K562 (cell line): ENCODE data around the gene SFXN5. TPM values are rescaled to one million over a fixed set of nuclear protein-coding genes. Genes with fewer than 3 reads are reported as not detected.

Source experiments
- BDP1 ChIP-seq: IDR thresholded peaks from 3 replicates; pipeline ENCODE4 v1.6.1; 2011; ENCODE audit not compliant: insufficient read length, insufficient read depth
- CBX3 ChIP-seq, 2 experiments: IDR thresholded peaks; 1 replicate in 1 of 2; 2 replicates in 1 of 2; pipeline ENCODE4 v1.6.1; 2012; ENCODE audit warnings: inconsistent platforms in 2 of 2, low read length in 2 of 2, borderline replicate concordance in 1 of 2, control low read depth in 1 of 2
- ILF3 ChIP-seq: fragments of 450-650 bp; IDR thresholded peaks from 2 replicates; pipeline ENCODE4 v1.6.1; 2018; ENCODE audit warnings: antibody characterized with exemption, mild to moderate bottlenecking, moderate library complexity, borderline replicate concordance
- MAZ ChIP-seq, 2 experiments: fragments of 450-650 bp in 1 of 2; sonication (generic) in 1 of 2; formaldehyde crosslinking; IDR thresholded peaks in 1 of 2; conservative IDR thresholded peaks in 1 of 2; 2 replicates each; pipeline versions ENCODE4 v1.4.0 to v1.5.0; 2020; ENCODE audit warnings: mild to moderate bottlenecking in 1 of 2, missing genetic modification reagents in 1 of 2
- NEUROD1 ChIP-seq: fragments of 150-350 bp; IDR thresholded peaks from 2 replicates; pipeline ENCODE4 v1.6.1; 2014; ENCODE audit warnings: borderline replicate concordance, low read length, low read depth; ENCODE audit not compliant: partially characterized antibody
- NFE2L1 ChIP-seq: fragments of 450-650 bp; IDR thresholded peaks from 2 replicates; pipeline ENCODE4 v1.6.1; 2016; ENCODE audit warnings: missing genetic modification characterization, low read depth, mild to moderate bottlenecking, missing compliant biosample characterization, moderate library complexity, borderline replicate concordance
- NR3C1 ChIP-seq: sonication (generic); formaldehyde crosslinking; IDR thresholded peaks from 2 replicates; pipeline ENCODE4 v1.8.1; 2022; ENCODE audit warnings: missing genetic modification reagents
- PCBP2 ChIP-seq: fragments of 200-400 bp; formaldehyde crosslinking; IDR thresholded peaks from 2 replicates; pipeline ENCODE4 v1.6.1; 2018; ENCODE audit warnings: low read length, low read depth, mild to moderate bottlenecking, moderate library complexity; ENCODE audit not compliant: poor library complexity, severe bottlenecking
- PML ChIP-seq: IDR thresholded peaks from 2 replicates; pipeline ENCODE4 v1.6.1; 2012; ENCODE audit warnings: low read length, inconsistent platforms
- PURB ChIP-seq: sonication (generic); formaldehyde crosslinking; IDR thresholded peaks from 2 replicates; pipeline ENCODE4 v1.9.0; 2021; ENCODE audit warnings: low read depth, mild to moderate bottlenecking, missing genetic modification reagents
- RNF2 ChIP-seq: sonication (generic); IDR thresholded peaks from 2 replicates; pipeline ENCODE4 v1.6.1; 2016
- RREB1 ChIP-seq: fragments of 250-450 bp; sonication (Bioruptor Pico); IDR thresholded peaks from 2 replicates; pipeline ENCODE4 v1.4.0; 2020
- SOX6 ChIP-seq: fragments of 450-650 bp; IDR thresholded peaks from 2 replicates; pipeline ENCODE4 v1.6.1; 2014; ENCODE audit warnings: mild to moderate bottlenecking
- SRSF1 ChIP-seq: fragments of 200-400 bp; formaldehyde crosslinking; IDR thresholded peaks from 2 replicates; pipeline ENCODE4 v1.6.1; 2017; ENCODE audit warnings: mild to moderate bottlenecking, low read depth, low read length, moderate library complexity
- TEAD2 ChIP-seq: fragments of 450-650 bp; IDR thresholded peaks from 2 replicates; pipeline ENCODE4 v1.6.1; 2016; ENCODE audit warnings: missing genetic modification characterization, control low read depth, missing compliant biosample characterization
- VEZF1 ChIP-seq: fragments of 200-800 bp; sonication (Bioruptor generic); IDR thresholded peaks from 2 replicates; pipeline ENCODE4 v1.6.1; 2017; ENCODE audit warnings: missing genetic modification characterization, missing compliant biosample characterization
- ZNF23 ChIP-seq: fragments of 250-450 bp; sonication (Bioruptor Pico); IDR thresholded peaks from 2 replicates; pipeline ENCODE4 v1.4.0; 2020; ENCODE audit warnings: mild to moderate bottlenecking
- ZNF347 ChIP-seq: fragments of 450-650 bp; formaldehyde crosslinking; IDR thresholded peaks from 2 replicates; pipeline ENCODE4 v1.4.0; 2020; ENCODE audit warnings: low read depth, mild to moderate bottlenecking, moderate library complexity
- ZNF354B ChIP-seq: fragments of 250-450 bp; sonication (Bioruptor Pico); IDR thresholded peaks from 2 replicates; pipeline ENCODE4 v1.4.0; 2020
- ZNF583 ChIP-seq: fragments of 250-450 bp; sonication (Bioruptor Pico); IDR thresholded peaks from 2 replicates; pipeline ENCODE4 v1.4.0; 2020
- polyA plus RNA-seq, 8 experiments: library from polyadenylated mRNA; depleted of rRNA in 4 of 8; stranded (reverse) in 5 of 8; unstranded in 3 of 8; fragments of >200 nt; fragmentation: Nextera tagmentation in 2 of 8; fragmentation: Illumina TruSeq in 1 of 8; extraction: Ambion mirVana in 2 of 8; extraction: Trizol in 1 of 8; gene quantifications; 2 replicates each; pipeline versions ENCODE4 v1.2.1 to v1.2.3, GENCODE V29; 2011 to 2014; ENCODE audit warnings: inconsistent platforms in 1 of 8, missing spikeins in 1 of 8
- total RNA-seq, 7 experiments: library from RNA; depleted of rRNA in 6 of 7; stranded (reverse); fragments of >200 nt in 6 of 7; fragmentation: Illumina TruSeq in 2 of 7; extraction: Trizol in 2 of 7; gene quantifications; 2 replicates each; pipeline versions ENCODE4 v1.2.1 to v1.2.3, GENCODE V29; 2011 to 2021; ENCODE audit warnings: low replicate concordance in 1 of 7
- TF ChIP-seq, protein P1 (sequence below): fragments of 250-450 bp; sonication (Bioruptor Pico); IDR thresholded peaks from 2 replicates; pipeline ENCODE4 v1.4.0; 2020; ENCODE audit warnings: borderline replicate concordance

The SFXN5 gene
- total and polyA plus RNA-seq, 9 of the 15 experiments (the other 6 are each of a cell fraction or from before 2014, with no cell fraction given) = 8.3 to 22.6 (median 16.0) TPM

- TF ChIP-seq PCBP2 = no peak
- no peak for TF ChIP-seq MAZ (CRISPR knock-in tag; conservative IDR thresholded peaks at IDR 0.05 in 1 of 2, IDR thresholded peaks at IDR 0.05 in 1 of 2)
- TF ChIP-seq VEZF1 = peak; percentile 66
- TF ChIP-seq CBX3 (IDR thresholded peaks at IDR 0.05; ENCODE audit: borderline replicate concordance in 1 of 2, low read length in 2 of 2) = no peak
- no peak for TF ChIP-seq SRSF1
- no peak for TF ChIP-seq PURB (CRISPR knock-in tag)
- TF ChIP-seq ZNF583 (CRISPR knock-in tag) = no peak
- TF ChIP-seq RREB1 (CRISPR knock-in tag) = no peak
- no peak for TF ChIP-seq SOX6
- TF ChIP-seq ILF3 = no peak
- TF ChIP-seq RNF2 = no peak
- no peak for TF ChIP-seq ZNF354B
- TF ChIP-seq BDP1 = no peak
- TF ChIP-seq ZNF347 (CRISPR knock-in tag) = no peak
- TF ChIP-seq PML = no peak
- TF ChIP-seq NEUROD1 = peak; percentile 80
- no peak for TF ChIP-seq ZNF23 (CRISPR knock-in tag)
- TF ChIP-seq TEAD2 (tag) = no peak
- TF ChIP-seq NFE2L1 (tag) = no peak
- TF ChIP-seq, protein P1, sequence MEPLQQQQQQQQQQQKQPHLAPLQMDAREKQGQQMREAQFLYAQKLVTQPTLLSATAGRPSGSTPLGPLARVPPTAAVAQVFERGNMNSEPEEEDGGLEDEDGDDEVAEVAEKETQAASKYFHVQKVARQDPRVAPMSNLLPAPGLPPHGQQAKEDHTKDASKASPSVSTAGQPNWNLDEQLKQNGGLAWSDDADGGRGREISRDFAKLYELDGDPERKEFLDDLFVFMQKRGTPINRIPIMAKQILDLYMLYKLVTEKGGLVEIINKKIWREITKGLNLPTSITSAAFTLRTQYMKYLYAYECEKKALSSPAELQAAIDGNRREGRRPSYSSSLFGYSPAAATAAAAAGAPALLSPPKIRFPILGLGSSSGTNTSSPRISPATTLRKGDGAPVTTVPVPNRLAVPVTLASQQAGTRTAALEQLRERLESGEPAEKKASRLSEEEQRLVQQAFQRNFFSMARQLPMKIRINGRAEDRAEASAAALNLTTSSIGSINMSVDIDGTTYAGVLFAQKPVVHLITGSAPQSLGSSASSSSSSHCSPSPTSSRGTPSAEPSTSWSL = no peak
- TF ChIP-seq NR3C1 (CRISPR knock-in tag) = no peak
Observed at GRCh38 chr2:72917138-72917876, 154.2 kb downstream of the SFXN5 start, which contains the start of gene EMX1 (continued).
